ENCODE measurements around the gene SLC10A3.
"Not testable (repeated sequence)": the region's sequence is repeated elsewhere in the genome, so short reads cannot be mapped to it uniquely, and the experiment has no call there.

Gene SLC10A3

GRCh38 chrX:154515966-154516655 is 25.7 kb upstream of the SLC10A3 start, which contains the start of gene FAM3A:
TSS of gene FAM3A (minus strand) at chrX:154516232. CDS start at chrX:154515772, 460 bp downstream.
- DNase-seq (ENCODE audit: low spot score in 2 of 2): peak; percentile 75 to 90
- Mint-ChIP-seq H3K36me3 (peaks cover 5% of the 10 kb centered on the region), H3K27ac (peak within 1 kb of the TSS; percentile 84), H3K9me3 (no peaks in the 10 kb centered on the region), H3K4me3 (peak within 1 kb of the TSS; percentile 81), H3K4me1 (peaks cover 16% of the 10 kb centered on the region)
- ATAC-seq: peak; percentile 96

- Mint-ChIP-seq H3K27ac (peak overlapping the region; percentile 84), H3K36me3 (peaks cover 13% of the 10 kb centered on the region), H3K4me3 (peak overlapping the region; percentile 81), H3K4me1 (peaks cover 16% of the 10 kb centered on the region), H3K9me3 (no peaks in the 10 kb centered on the region)
- peak; percentile 22 for ATAC-seq
- peak in 1 of 2 donors; percentile 54 for DNase-seq (ENCODE audit: low spot score in 2 of 2)
Measured at GRCh38 chrX:154515090-154515965, 24.9 kb upstream of the SLC10A3 start.

GRCh38 chrX:154513716-154514115 is 23.3 kb upstream of the SLC10A3 start:
- Mint-ChIP-seq H3K9me3 (no peaks in the 10 kb centered on the region), H3K4me3 (peak overlapping the region; percentile 45), H3K4me1 (peaks cover 23% of the 10 kb centered on the region), H3K36me3 (peaks cover 27% of the 10 kb centered on the region), H3K27ac (peak overlapping the region; percentile 80)
- ATAC-seq (no peak), DNase-seq (ENCODE audit: low spot score in 2 of 2) (no peak)

- Mint-ChIP-seq H3K9me3 (no peaks in the 10 kb centered on the region), H3K4me3 (peak overlapping the region; percentile 45), H3K27ac (peak overlapping the region; percentile 80), H3K4me1 (peaks cover 27% of the 10 kb centered on the region), H3K36me3 (peaks cover 32% of the 10 kb centered on the region)
- ATAC-seq (no peak), DNase-seq (ENCODE audit: low spot score in 2 of 2) (no peak)
Measured at GRCh38 chrX:154512879-154513553, 22.6 kb upstream of the SLC10A3 start.

- ATAC-seq (no peak), DNase-seq (ENCODE audit: low spot score in 2 of 2) (no peak)
- H3K4me1 Mint-ChIP-seq: peaks cover 26% of the 10 kb centered on the region
- no peak overlapping the region for H3K4me3 Mint-ChIP-seq
- peak overlapping the region; percentile 81 for H3K27ac Mint-ChIP-seq
- H3K36me3 Mint-ChIP-seq: peaks cover 38% of the 10 kb centered on the region
- no peaks in the 10 kb centered on the region for H3K9me3 Mint-ChIP-seq
Measured at GRCh38 chrX:154511761-154512160, 21.3 kb upstream of the SLC10A3 start.

GRCh38 chrX:154509455-154509854 is 19.0 kb upstream of the SLC10A3 start:
- Mint-ChIP-seq H3K4me1 (peaks cover 20% of the 10 kb centered on the region), H3K27ac (no peak overlapping the region), H3K36me3 (peaks cover 49% of the 10 kb centered on the region), H3K4me3 (no peak overlapping the region), H3K9me3 (no peaks in the 10 kb centered on the region)
- ATAC-seq (no peak), DNase-seq (ENCODE audit: low spot score in 2 of 2) (no peak)

GRCh38 chrX:154508384-154508745 is 17.9 kb upstream of the SLC10A3 start:
- Mint-ChIP-seq H3K9me3 (no peaks in the 10 kb centered on the region), H3K36me3 (peaks cover 49% of the 10 kb centered on the region), H3K27ac (no peak overlapping the region), H3K4me3 (no peak overlapping the region), H3K4me1 (peaks cover 11% of the 10 kb centered on the region)
- no peak for ATAC-seq
- DNase-seq (ENCODE audit: low spot score in 2 of 2): no peak

- Mint-ChIP-seq H3K4me1 (peaks cover 10% of the 10 kb centered on the region), H3K36me3 (peaks cover 49% of the 10 kb centered on the region), H3K27ac (no peak overlapping the region), H3K9me3 (no peaks in the 10 kb centered on the region), H3K4me3 (no peak overlapping the region)
- DNase-seq (ENCODE audit: low spot score in 2 of 2) (no peak), ATAC-seq (no peak)
Measured at GRCh38 chrX:154507673-154508383, 17.4 kb upstream of the SLC10A3 start.

- H3K9me3 Mint-ChIP-seq: no peaks in the 10 kb centered on the region
- no peak overlapping the region for H3K27ac Mint-ChIP-seq
- no peak for ATAC-seq
- peaks cover 49% of the 10 kb centered on the region for H3K36me3 Mint-ChIP-seq
- no peak overlapping the region for H3K4me3 Mint-ChIP-seq
- peaks cover 10% of the 10 kb centered on the region for H3K4me1 Mint-ChIP-seq
- no peak for DNase-seq (ENCODE audit: low spot score in 2 of 2)
Measured at GRCh38 chrX:154506483-154507332, 16.3 kb upstream of the SLC10A3 start.

GRCh38 chrX:154505734-154506133 is 15.3 kb upstream of the SLC10A3 start:
- ATAC-seq (no peak), DNase-seq (ENCODE audit: low spot score in 2 of 2) (no peak)
- Mint-ChIP-seq H3K4me3 (no peak overlapping the region), H3K36me3 (peaks cover 45% of the 10 kb centered on the region), H3K27ac (no peak overlapping the region), H3K4me1 (peaks cover 10% of the 10 kb centered on the region), H3K9me3 (no peaks in the 10 kb centered on the region)

GRCh38 chrX:154502989-154503388 is 12.6 kb upstream of the SLC10A3 start:
- ATAC-seq: peak; percentile 26
- Mint-ChIP-seq H3K27ac (no peak overlapping the region), H3K36me3 (peaks cover 21% of the 10 kb centered on the region), H3K4me1 (no peaks in the 10 kb centered on the region), H3K4me3 (no peak overlapping the region), H3K9me3 (no peaks in the 10 kb centered on the region)
- no peak for DNase-seq (ENCODE audit: low spot score in 2 of 2)

- Mint-ChIP-seq H3K4me3 (no peak overlapping the region), H3K27ac (no peak overlapping the region), H3K36me3 (peaks cover 16% of the 10 kb centered on the region), H3K4me1 (no peaks in the 10 kb centered on the region), H3K9me3 (no peaks in the 10 kb centered on the region)
- DNase-seq (ENCODE audit: low spot score in 2 of 2) (no peak), ATAC-seq (no peak)
Measured at GRCh38 chrX:154502098-154502497, 11.7 kb upstream of the SLC10A3 start.

- ATAC-seq; DNase-seq (ENCODE audit: low spot score in 2 of 2); H3K4me3 Mint-ChIP-seq; H3K4me1 Mint-ChIP-seq; H3K9me3 Mint-ChIP-seq; H3K27ac Mint-ChIP-seq: not testable (repeated sequence)
- peaks cover 16% of the 10 kb centered on the region for H3K36me3 Mint-ChIP-seq
Measured at GRCh38 chrX:154501423-154501822, 11.0 kb upstream of the SLC10A3 start.

- not testable (repeated sequence) for H3K9me3 Mint-ChIP-seq, H3K27ac Mint-ChIP-seq, H3K4me1 Mint-ChIP-seq
Measured at GRCh38 chrX:154496591-154497137, 6.2 kb upstream of the SLC10A3 start.

More at GRCh38 chrX:154496591-154497137, 6.2 kb upstream of the SLC10A3 start:
- not testable (repeated sequence) for H3K4me3 Mint-ChIP-seq; H3K36me3 Mint-ChIP-seq; DNase-seq (ENCODE audit: low spot score in 2 of 2); ATAC-seq

All from stimulated activated effector memory CD8-positive, alpha-beta T cell treated with anti-CD3 and anti-CD28 coated beads, Interleukin-12 subunit alpha, Interleukin-12 subunit beta, amount 100 ng/mL, for 72 hours (primary cell).